Measurements from ENCODE around the gene MIEF2.

GRCh38 chr17:18259621-18260331, 686 bp upstream of the MIEF2 start:
- TF ChIP-seq CTCF (IDR thresholded peaks at IDR 0.05; ENCODE audit: insufficient read depth, low read length) (no peak), GABPA (IDR thresholded peaks at IDR 0.05; ENCODE audit: low read depth) (no peak), REST (IDR thresholded peaks at IDR 0.05; ENCODE audit: insufficient replicate concordance, low read depth) (no peak), POLR2AphosphoS5 (IDR thresholded peaks at IDR 0.05; ENCODE audit: low read depth) (no peak)

Measured in HL-60 (cell line).